Ovary (tissue), 9 donors: Measurements from ENCODE around the gene ATL3. TPM values are rescaled to one million over a fixed set of nuclear protein-coding genes. Genes with fewer than 3 reads are reported as not detected.

Source experiments
- DNase-seq, 5 donors: peaks; one replicate each; pipeline ENCODE4 v3.0.0-alpha.2; 2019 to 2020
- H3K27ac ChIP-seq, 2 donors: fragments of 200-600 bp; one replicate each; pipeline versions ENCODE4 v1.5.1 to v1.8.0; 2019 to 2022
- H3K27me3 ChIP-seq: fragments of 200-600 bp; one replicate; pipeline ENCODE4 v1.8.0; 2022
- H3K36me3 ChIP-seq: fragments of 200-600 bp; sonication (generic); one replicate; pipeline ENCODE4 v1.5.1; 2019
- H3K4me1 ChIP-seq: one replicate; pipeline ENCODE4 v1.8.1; 2013; ENCODE audit warnings: mild to moderate bottlenecking, moderate library complexity; ENCODE audit not compliant: insufficient read depth
- H3K4me3 ChIP-seq: fragments of 200-600 bp; sonication (generic); one replicate; pipeline ENCODE4 v1.5.1; 2017
- H3K9me3 ChIP-seq, 2 donors: fragments of 200-600 bp in 1 of 2; sonication (generic) in 1 of 2; one replicate each; pipeline versions ENCODE4 v1.5.1 to v1.8.1; 2013 to 2019; ENCODE audit warnings: mild to moderate bottlenecking in 1 of 2, moderate library complexity in 1 of 2
- EP300 ChIP-seq: sonication (generic); formaldehyde crosslinking; IDR thresholded peaks from one replicate; pipeline ENCODE4 v1.6.1; 2017; ENCODE audit warnings: antibody characterized with exemption
- POLR2A ChIP-seq: fragments of 450-650 bp; IDR thresholded peaks from one replicate; pipeline ENCODE4 v1.6.1; 2017; ENCODE audit warnings: antibody characterized with exemption, mild to moderate bottlenecking, moderate library complexity
- WGBS, 3 donors: extraction: QIAGEN DNeasy Blood & Tissue Kit in 1 of 3; methylation state at CpG; one replicate each; pipeline versions ENCODE4 v1.1.5 to v1.1.7; 2013 to 2017; 5-methylcytosine and 5-hydroxymethylcytosine counted together
- intact Hi-C, 4 donors: fragments of 100-400 bp; cut with DNase I; formaldehyde crosslinking; loops; one replicate each; pipeline versions ENCODE4 v1.11.0 to v1.15.1; 2022 to 2023
- polyA plus RNA-seq, 2 donors: library from polyadenylated mRNA; stranded (reverse); fragments of 200-250 nt in 1 of 2; fragments of 350-450 nt in 1 of 2; fragmentation: Illumina TruSeq in 1 of 2; extraction: RNeasy Lipid Tissue Mini Kit (QIAGEN cat#74804) in 1 of 2; gene quantifications; one replicate each; pipeline ENCODE4 v1.2.3, GENCODE V29; 2013 to 2014
- total RNA-seq, 7 donors: library from RNA; depleted of rRNA in 2 of 7; stranded (reverse); fragments of >200 nt in 2 of 7; fragmentation: NEBNext Ultra II Directional in 3 of 7; extraction: Animal tissue kit (Norgen Biotek cat#: 25700) in 3 of 7; gene quantifications; one replicate each; pipeline versions ENCODE4 v1.1.0 to v1.2.4, GENCODE V29; 2016 to 2023
- TF ChIP-seq, protein P1 (sequence below), 3 donors: fragments of 450-650 bp in 2 of 3; fragments of 200-600 bp in 1 of 3; IDR thresholded peaks; one replicate each; pipeline versions ENCODE4 v1.5.1 to v1.8.0; 2016 to 2022; ENCODE audit warnings: antibody characterized with exemption in 3 of 3, mild to moderate bottlenecking in 1 of 3
- donor health status: DM: no; HTN: no; CAD: no; lungs with moderate emphysema.
- donor health status: DM: no; HTN: no; CAD: no.
- donor health status: Bipolar disorder and iron deficiency.
- donor health status: DM: yes; HTN: yes; CAD: no.
- donor health status: DM: no; HTN: no; CAD: no.
- donor health status: DM: yes; HTN: yes; CAD: no.

ATL3 gene
- total and polyA plus RNA-seq, 9 donors: 16.5 to 81.8 (median 51.9) TPM

DNA sequence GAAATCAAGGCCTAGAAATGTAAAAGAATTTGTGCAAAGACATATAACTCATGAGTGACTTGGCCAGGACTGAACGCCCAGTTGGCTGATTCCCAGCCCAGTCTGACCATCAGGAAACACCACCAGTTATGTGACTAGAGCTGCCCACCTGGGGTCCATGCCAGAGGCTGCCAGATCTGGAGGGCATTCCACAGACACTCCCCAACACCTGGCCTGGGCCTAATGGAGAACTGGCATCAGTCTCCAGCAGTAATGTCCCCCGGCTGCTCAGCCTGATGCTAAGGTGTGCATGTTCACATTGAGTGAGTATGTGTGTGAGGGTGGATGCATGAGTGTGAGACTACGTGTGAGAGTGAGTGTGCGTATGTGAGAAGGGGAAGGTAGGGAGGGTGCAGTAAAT is 72.6 kb downstream of the ATL3 start:
- intact Hi-C loops: no loop called here
- Histone ChIP-seq H3K36me3 (no peaks in the 10 kb centered on the region), H3K9me3 (no peaks in the 10 kb centered on the region), H3K4me1 (peaks cover 3% of the 10 kb centered on the region), H3K27ac (no peak overlapping the region), H3K27me3 (no peaks in the 10 kb centered on the region), H3K4me3 (no peak overlapping the region)
- 83 to 90% (median 85%) methylated on average over 4 of the region's 4 CpGs for WGBS, 3 donors
- no peak for DNase-seq
- TF ChIP-seq EP300: no peak
- TF ChIP-seq, protein P1, sequence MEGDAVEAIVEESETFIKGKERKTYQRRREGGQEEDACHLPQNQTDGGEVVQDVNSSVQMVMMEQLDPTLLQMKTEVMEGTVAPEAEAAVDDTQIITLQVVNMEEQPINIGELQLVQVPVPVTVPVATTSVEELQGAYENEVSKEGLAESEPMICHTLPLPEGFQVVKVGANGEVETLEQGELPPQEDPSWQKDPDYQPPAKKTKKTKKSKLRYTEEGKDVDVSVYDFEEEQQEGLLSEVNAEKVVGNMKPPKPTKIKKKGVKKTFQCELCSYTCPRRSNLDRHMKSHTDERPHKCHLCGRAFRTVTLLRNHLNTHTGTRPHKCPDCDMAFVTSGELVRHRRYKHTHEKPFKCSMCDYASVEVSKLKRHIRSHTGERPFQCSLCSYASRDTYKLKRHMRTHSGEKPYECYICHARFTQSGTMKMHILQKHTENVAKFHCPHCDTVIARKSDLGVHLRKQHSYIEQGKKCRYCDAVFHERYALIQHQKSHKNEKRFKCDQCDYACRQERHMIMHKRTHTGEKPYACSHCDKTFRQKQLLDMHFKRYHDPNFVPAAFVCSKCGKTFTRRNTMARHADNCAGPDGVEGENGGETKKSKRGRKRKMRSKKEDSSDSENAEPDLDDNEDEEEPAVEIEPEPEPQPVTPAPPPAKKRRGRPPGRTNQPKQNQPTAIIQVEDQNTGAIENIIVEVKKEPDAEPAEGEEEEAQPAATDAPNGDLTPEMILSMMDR (IDR thresholded peaks at IDR 0.05): no peak
- TF ChIP-seq POLR2A: no peak

DNA sequence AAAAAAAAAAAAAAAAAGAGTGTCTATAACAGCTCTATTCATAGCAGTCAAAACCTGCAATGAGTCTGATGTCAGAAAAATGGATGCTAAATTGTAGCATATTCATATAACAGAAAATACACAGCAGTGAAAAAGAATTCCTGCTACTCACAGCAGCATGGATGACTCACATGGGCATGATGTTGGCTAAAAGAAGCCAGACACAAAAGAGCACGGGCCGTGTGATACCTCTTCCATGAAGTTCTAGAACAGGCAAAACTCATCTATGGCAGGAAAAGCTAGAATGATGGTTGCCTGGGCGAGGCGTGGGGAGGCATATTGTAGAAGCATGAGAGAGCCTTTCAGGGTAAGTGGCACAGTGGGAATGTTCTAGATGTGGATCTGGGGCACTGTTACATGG is 75.9 kb downstream of the ATL3 start:
- 63 to 74% (median 71%) methylated on average over 4 of the region's 4 CpGs for WGBS, 3 donors
- Histone ChIP-seq H3K9me3 (no peaks in the 10 kb centered on the region), H3K4me3 (no peak overlapping the region), H3K27me3 (no peaks in the 10 kb centered on the region), H3K27ac (no peak overlapping the region), H3K36me3 (no peaks in the 10 kb centered on the region), H3K4me1 (no peaks in the 10 kb centered on the region)
- no peak for DNase-seq
- no peak for TF ChIP-seq POLR2A
- intact Hi-C loops: no loop called here

DNA sequence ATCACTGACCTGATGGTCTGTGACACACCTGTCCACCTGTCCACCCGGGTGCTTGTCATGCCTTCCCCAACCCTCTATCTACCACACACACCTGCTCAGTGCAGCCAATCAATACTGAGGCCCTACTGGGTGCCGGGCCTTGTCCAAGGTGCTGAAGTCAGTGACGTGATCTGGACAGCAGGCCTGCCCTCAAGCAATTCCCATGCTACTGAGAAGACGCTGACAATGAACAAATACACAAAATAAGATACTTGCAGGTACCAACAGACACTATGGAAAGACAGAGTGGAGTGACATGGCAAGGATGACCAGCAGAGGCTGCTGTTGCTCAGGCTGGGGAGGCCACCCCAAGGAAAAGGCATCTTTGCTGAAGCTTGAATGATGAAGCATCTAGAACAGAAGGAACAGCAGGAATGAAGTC is 78.2 kb downstream of the ATL3 start:
- Histone ChIP-seq H3K4me3 (no peak overlapping the region), H3K27ac (no peak overlapping the region), H3K4me1 (no peaks in the 10 kb centered on the region), H3K9me3 (no peaks in the 10 kb centered on the region), H3K27me3 (no peaks in the 10 kb centered on the region), H3K36me3 (no peaks in the 10 kb centered on the region)
- TF ChIP-seq EP300 (no peak), POLR2A (no peak)
- TF ChIP-seq, protein P1 (IDR thresholded peaks at IDR 0.05): peak in 2 of 3 donors; percentile 34 to 52
- 61 to 80% (median 68%) methylated on average over 4 of the region's 4 CpGs for WGBS, 3 donors
- intact Hi-C loops: no loop called here
- peak in 1 of 5 donors; percentile 61 for DNase-seq

DNA sequence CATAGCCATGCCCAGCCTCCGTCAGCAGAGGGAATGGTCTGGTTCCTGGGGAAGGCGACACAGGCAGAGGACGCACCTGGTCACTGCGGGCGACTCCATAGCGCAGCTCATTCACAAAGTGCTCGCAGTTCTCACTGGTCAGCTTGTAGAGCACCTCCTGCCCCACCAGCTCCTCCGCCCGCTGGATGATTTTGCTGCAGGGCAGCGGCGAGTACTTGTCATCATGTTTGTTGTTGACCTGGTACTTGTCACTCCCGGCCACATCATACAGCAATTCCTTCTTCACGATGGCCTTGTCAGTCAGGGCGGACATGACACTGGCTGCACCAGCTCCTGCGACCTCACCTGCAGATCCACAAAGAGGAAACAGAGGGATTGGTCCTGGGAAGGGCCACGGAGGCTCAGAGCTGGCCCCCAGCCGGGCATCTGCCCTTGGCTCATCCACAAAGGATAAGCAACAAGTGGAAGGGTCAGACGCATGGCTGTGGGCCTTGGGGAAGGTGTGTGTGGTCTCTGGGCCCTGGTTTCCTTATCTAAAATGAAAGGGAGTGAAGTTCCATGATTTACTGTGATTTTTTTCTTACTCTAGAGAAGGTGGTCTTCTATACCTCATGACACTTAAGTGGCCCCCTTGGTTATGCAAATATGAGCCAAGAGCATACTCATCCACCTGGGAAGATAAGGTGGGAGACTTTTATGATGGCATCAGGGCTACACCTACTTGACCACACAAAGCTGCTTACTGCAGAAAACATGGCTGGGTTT is 81.0 kb downstream of the ATL3 start:
- Histone ChIP-seq H3K9me3 (no peaks in the 10 kb centered on the region), H3K36me3 (no peaks in the 10 kb centered on the region), H3K27ac (no peak overlapping the region), H3K27me3 (no peaks in the 10 kb centered on the region), H3K4me1 (no peaks in the 10 kb centered on the region), H3K4me3 (no peak overlapping the region)
- 90 to 94% (median 91%) methylated on average over 18 of the region's 18 CpGs for WGBS, 3 donors
- DNase-seq: no peak
- TF ChIP-seq, protein P1 (IDR thresholded peaks at IDR 0.05): no peak
- no peak for TF ChIP-seq EP300
- no peak for TF ChIP-seq POLR2A
- intact Hi-C loops: no loop called here

DNA sequence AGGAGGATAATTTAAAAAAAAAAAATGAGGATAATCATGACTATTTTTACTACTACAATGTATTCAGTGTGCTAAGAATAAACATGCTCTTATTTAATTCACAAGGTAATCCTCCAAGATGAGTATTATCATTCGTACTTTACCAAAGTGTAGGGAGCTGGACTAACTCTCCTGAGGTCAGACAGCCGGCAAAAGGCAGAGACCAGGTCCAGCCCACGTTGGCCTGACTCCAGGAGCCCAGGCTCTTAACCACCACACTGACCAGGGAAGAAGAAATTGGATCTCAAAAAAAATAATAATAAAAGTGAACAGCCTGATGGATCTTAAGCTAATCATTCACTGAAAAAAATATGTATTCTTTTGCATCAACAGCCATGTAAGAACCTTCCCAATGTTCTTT is 82.2 kb downstream of the ATL3 start:
- no peaks in the 10 kb centered on the region for H3K4me1 ChIP-seq
- H3K27ac ChIP-seq: no peak overlapping the region
- H3K36me3 ChIP-seq: no peaks in the 10 kb centered on the region
- no peaks in the 10 kb centered on the region for H3K27me3 ChIP-seq
- TF ChIP-seq, protein P1 (IDR thresholded peaks at IDR 0.05): no peak
- TF ChIP-seq EP300 (no peak), POLR2A (no peak)
- intact Hi-C loops: no loop called here
- H3K4me3 ChIP-seq: no peak overlapping the region
- DNase-seq: peak in 1 of 5 donors; percentile 68
- 18 to 22% (median 21%) methylated on average over 3 of the region's 3 CpGs for WGBS, 3 donors
- no peaks in the 10 kb centered on the region for H3K9me3 ChIP-seq
